GM23338 (cell line): ENCODE measurements around the gene SUMF1. TPM values are rescaled to one million over a fixed set of nuclear protein-coding genes. Genes with fewer than 3 reads are reported as not detected.

Experiments
- ATAC-seq: fragments of 200-7000 bp; cut with Tn5 transposase; 3 replicates; pipeline ENCODE4 v1.9.1; 2020
- DNase-seq: peaks from one replicate; pipeline ENCODE4 v3.0.0-alpha.2; 2015; ENCODE audit warnings: low spot score
- H2AFZ ChIP-seq: fragments of 200-600 bp; sonication (generic); 2 replicates; pipeline ENCODE4 v1.8.0; 2016; ENCODE audit warnings: antibody characterized with exemption, mild to moderate bottlenecking, moderate library complexity
- H3F3A ChIP-seq: fragments of 200-600 bp; sonication (generic); replicated peaks from 2 replicates; pipeline ENCODE4 v1.8.0; 2017; ENCODE audit warnings: antibody characterized with exemption, mixed run types, low read depth
- H3K27ac ChIP-seq: fragments of 200-600 bp; sonication (generic); 2 replicates; pipeline ENCODE4 v1.6.1; 2016; ENCODE audit warnings: low read depth
- H3K27me3 ChIP-seq: fragments of 200-600 bp; sonication (generic); 2 replicates; pipeline ENCODE4 v1.8.0; 2016; ENCODE audit warnings: mild to moderate bottlenecking, mixed run types, moderate library complexity; ENCODE audit not compliant: insufficient read depth
- H3K36me3 ChIP-seq: fragments of 200-600 bp; sonication (generic); 2 replicates; pipeline ENCODE4 v1.8.0; 2016; ENCODE audit warnings: mild to moderate bottlenecking; ENCODE audit not compliant: insufficient read depth
- H3K4me1 ChIP-seq: fragments of 200-600 bp; sonication (generic); 2 replicates; pipeline ENCODE4 v1.8.0; 2016; ENCODE audit warnings: mild to moderate bottlenecking, moderate library complexity; ENCODE audit not compliant: insufficient read depth
- H3K4me2 ChIP-seq: fragments of 200-600 bp; sonication (generic); 2 replicates; pipeline ENCODE4 v1.7.1; 2017; ENCODE audit warnings: mixed run types
- H3K4me3 ChIP-seq: fragments of 200-600 bp; sonication (generic); 2 replicates; pipeline ENCODE4 v1.6.1; 2016; ENCODE audit warnings: mixed run types
- H3K79me2 ChIP-seq: fragments of 200-600 bp; sonication (generic); replicated peaks from 2 replicates; pipeline ENCODE4 v1.8.0; 2017; ENCODE audit warnings: mild to moderate bottlenecking; ENCODE audit not compliant: insufficient read depth
- H3K9me2 ChIP-seq: fragments of 200-600 bp; sonication (generic); 2 replicates; pipeline ENCODE4 v1.8.0; 2017; ENCODE audit not compliant: insufficient read depth
- H4K20me1 ChIP-seq: fragments of 200-600 bp; sonication (generic); replicated peaks from 2 replicates; pipeline ENCODE4 v1.8.0; 2017; ENCODE audit warnings: mild to moderate bottlenecking; ENCODE audit not compliant: insufficient read depth
- H3K27ac Mint-ChIP-seq: 2 replicates; pipeline ENCODE4 v1.8.0; 2020; ENCODE audit warnings: inconsistent platforms, mild to moderate bottlenecking, moderate library complexity, mixed read lengths
- H3K27me3 Mint-ChIP-seq: 3 replicates; pipeline ENCODE4 v1.8.0; 2022; ENCODE audit warnings: low read depth, mild to moderate bottlenecking, moderate library complexity, mixed read lengths, inconsistent platforms; ENCODE audit not compliant: insufficient read depth, poor library complexity
- H3K36me3 Mint-ChIP-seq: 3 replicates; pipeline ENCODE4 v1.8.0; 2021; ENCODE audit warnings: low read depth, mild to moderate bottlenecking, inconsistent platforms, moderate library complexity, mixed read lengths
- H3K4me1 Mint-ChIP-seq: 3 replicates; pipeline ENCODE4 v1.8.0; 2020; ENCODE audit warnings: mild to moderate bottlenecking, inconsistent platforms, mixed read lengths
- H3K4me3 Mint-ChIP-seq: 3 replicates; pipeline ENCODE4 v1.8.0; 2021; ENCODE audit warnings: moderate library complexity, mild to moderate bottlenecking, inconsistent platforms, mixed read lengths
- H3K9me3 Mint-ChIP-seq: 3 replicates; pipeline ENCODE4 v1.8.0; 2020; ENCODE audit warnings: moderate library complexity, mild to moderate bottlenecking, inconsistent platforms, mixed read lengths
- CREB1 ChIP-seq: fragments of 250-450 bp; sonication (Bioruptor Pico); IDR thresholded peaks from 2 replicates; pipeline ENCODE4 v1.5.0; 2020; ENCODE audit warnings: low read depth, mild to moderate bottlenecking, moderate library complexity
- JUNB ChIP-seq: IDR thresholded peaks from one replicate; pipeline ENCODE4 v1.6.1; 2016; ENCODE audit warnings: antibody characterized with exemption; ENCODE audit not compliant: unreplicated experiment
- STAT1 ChIP-seq: IDR thresholded peaks from one replicate; pipeline ENCODE4 v1.6.1; 2016; ENCODE audit warnings: antibody characterized with exemption; ENCODE audit not compliant: unreplicated experiment
- polyA plus RNA-seq: library from polyadenylated mRNA; unstranded; fragments of >200 nt; fragmentation: Nextera tagmentation; extraction: Ambion mirVana; gene quantifications from 2 replicates; pipeline ENCODE4 v1.2.1, GENCODE V29; 2016
- total RNA-seq: library from RNA; depleted of rRNA; stranded (reverse); fragments of >200 nt; shearing (Covaris generic); gene quantifications from 2 replicates; pipeline ENCODE4 v1.2.3, GENCODE V29; 2014
- TF ChIP-seq, protein P1 (sequence below): fragments of 250-450 bp; sonication (Bioruptor Pico); IDR thresholded peaks from 2 replicates; pipeline ENCODE4 v1.5.0; 2020; ENCODE audit warnings: mild to moderate bottlenecking, moderate library complexity

Gene SUMF1
- total and polyA plus RNA-seq, 2 experiments from 2014 or later = 6.9 to 20.3 TPM

DNA sequence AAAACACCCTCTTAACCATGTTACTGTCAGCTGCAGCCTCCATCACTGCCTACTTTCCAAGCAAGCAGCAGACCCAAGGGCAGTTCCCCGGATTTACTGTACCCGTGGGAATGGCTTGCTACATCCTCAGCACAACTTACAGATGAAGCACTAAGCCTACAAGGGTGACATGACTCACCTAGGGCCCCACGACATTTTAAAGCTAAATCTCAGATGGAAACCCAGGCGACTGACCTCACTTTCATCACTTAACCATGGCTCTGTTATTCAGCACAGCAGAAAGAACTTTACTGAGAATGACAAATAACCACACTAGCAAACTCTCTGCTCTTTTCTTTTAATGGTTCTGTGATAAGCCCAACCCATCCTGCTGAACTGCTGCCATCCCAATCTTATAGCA is 65.6 kb downstream of the SUMF1 start:
- H3K27ac ChIP-seq = no peak overlapping the region
- DNase-seq (no peak), ATAC-seq (no peak)
- Mint-ChIP-seq H3K9me3 (no peaks in the 10 kb centered on the region), H3K36me3 (no peaks in the 10 kb centered on the region; the same call in 2 of the 3 replicates), H3K4me3 (no peak overlapping the region), H3K4me1 (peaks cover 12% of the 10 kb centered on the region; the same call in 2 of the 3 replicates), H3K27me3 (no peaks in the 10 kb centered on the region), H3K27ac (no peak overlapping the region)
- 0 out of 2 replicates have a peak, but pooled peaks cover 9% of the 10 kb centered on the region for H3K4me1 ChIP-seq
- H3K36me3 ChIP-seq = no peaks in the 10 kb centered on the region
- no peak overlapping the region for H3K4me3 ChIP-seq
- TF ChIP-seq CREB1 (CRISPR knock-in tag) (no peak), JUNB (no peak)
- TF ChIP-seq, protein P1, sequence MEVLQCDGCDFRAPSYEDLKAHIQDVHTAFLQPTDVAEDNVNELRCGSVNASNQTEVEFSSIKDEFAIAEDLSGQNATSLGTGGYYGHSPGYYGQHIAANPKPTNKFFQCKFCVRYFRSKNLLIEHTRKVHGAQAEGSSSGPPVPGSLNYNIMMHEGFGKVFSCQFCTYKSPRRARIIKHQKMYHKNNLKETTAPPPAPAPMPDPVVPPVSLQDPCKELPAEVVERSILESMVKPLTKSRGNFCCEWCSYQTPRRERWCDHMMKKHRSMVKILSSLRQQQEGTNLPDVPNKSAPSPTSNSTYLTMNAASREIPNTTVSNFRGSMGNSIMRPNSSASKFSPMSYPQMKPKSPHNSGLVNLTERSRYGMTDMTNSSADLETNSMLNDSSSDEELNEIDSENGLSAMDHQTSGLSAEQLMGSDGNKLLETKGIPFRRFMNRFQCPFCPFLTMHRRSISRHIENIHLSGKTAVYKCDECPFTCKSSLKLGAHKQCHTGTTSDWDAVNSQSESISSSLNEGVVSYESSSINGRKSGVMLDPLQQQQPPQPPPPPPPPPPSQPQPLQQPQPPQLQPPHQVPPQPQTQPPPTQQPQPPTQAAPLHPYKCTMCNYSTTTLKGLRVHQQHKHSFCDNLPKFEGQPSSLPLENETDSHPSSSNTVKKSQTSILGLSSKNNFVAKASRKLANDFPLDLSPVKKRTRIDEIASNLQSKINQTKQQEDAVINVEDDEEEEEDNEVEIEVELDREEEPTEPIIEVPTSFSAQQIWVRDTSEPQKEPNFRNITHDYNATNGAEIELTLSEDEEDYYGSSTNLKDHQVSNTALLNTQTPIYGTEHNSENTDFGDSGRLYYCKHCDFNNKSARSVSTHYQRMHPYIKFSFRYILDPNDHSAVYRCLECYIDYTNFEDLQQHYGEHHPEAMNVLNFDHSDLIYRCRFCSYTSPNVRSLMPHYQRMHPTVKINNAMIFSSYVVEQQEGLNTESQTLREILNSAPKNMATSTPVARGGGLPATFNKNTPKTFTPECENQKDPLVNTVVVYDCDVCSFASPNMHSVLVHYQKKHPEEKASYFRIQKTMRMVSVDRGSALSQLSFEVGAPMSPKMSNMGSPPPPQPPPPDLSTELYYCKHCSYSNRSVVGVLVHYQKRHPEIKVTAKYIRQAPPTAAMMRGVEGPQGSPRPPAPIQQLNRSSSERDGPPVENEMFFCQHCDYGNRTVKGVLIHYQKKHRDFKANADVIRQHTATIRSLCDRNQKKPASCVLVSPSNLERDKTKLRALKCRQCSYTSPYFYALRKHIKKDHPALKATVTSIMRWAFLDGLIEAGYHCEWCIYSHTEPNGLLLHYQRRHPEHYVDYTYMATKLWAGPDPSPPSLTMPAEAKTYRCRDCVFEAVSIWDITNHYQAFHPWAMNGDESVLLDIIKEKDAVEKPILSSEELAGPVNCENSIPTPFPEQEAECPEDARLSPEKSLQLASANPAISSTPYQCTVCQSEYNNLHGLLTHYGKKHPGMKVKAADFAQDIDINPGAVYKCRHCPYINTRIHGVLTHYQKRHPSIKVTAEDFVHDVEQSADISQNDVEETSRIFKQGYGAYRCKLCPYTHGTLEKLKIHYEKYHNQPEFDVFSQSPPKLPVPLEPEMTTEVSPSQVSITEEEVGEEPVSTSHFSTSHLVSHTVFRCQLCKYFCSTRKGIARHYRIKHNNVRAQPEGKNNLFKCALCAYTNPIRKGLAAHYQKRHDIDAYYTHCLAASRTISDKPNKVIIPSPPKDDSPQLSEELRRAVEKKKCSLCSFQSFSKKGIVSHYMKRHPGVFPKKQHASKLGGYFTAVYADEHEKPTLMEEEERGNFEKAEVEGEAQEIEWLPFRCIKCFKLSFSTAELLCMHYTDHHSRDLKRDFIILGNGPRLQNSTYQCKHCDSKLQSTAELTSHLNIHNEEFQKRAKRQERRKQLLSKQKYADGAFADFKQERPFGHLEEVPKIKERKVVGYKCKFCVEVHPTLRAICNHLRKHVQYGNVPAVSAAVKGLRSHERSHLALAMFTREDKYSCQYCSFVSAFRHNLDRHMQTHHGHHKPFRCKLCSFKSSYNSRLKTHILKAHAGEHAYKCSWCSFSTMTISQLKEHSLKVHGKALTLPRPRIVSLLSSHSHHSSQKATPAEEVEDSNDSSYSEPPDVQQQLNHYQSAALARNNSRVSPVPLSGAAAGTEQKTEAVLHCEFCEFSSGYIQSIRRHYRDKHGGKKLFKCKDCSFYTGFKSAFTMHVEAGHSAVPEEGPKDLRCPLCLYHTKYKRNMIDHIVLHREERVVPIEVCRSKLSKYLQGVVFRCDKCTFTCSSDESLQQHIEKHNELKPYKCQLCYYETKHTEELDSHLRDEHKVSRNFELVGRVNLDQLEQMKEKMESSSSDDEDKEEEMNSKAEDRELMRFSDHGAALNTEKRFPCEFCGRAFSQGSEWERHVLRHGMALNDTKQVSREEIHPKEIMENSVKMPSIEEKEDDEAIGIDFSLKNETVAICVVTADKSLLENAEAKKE = no peak
- H2AFZ ChIP-seq = no peak overlapping the region
- no peak overlapping the region for H3K4me2 ChIP-seq
- H4K20me1 ChIP-seq = no peaks in the 10 kb centered on the region
- no peaks in the 10 kb centered on the region for H3K79me2 ChIP-seq
- H3F3A ChIP-seq = no peaks in the 10 kb centered on the region
- no peaks in the 10 kb centered on the region for H3K27me3 ChIP-seq
- no peaks in the 10 kb centered on the region for H3K9me2 ChIP-seq

GRCh38 chr3:4399476-4399875 is 67.6 kb downstream of the SUMF1 start:
- no peak for DNase-seq
- H3K36me3 ChIP-seq = no peaks in the 10 kb centered on the region
- no peak overlapping the region for H3K4me3 ChIP-seq
- no peaks in the 10 kb centered on the region for H3K27me3 ChIP-seq
- H3K4me2 ChIP-seq = no peak overlapping the region
- Mint-ChIP-seq H3K36me3 (no peaks in the 10 kb centered on the region; the same call in 2 of the 3 replicates), H3K4me3 (no peak overlapping the region), H3K27me3 (no peaks in the 10 kb centered on the region), H3K27ac (peak overlapping the region; percentile 63; the same call in 1 of the 2 replicates), H3K9me3 (no peaks in the 10 kb centered on the region), H3K4me1 (peaks cover 12% of the 10 kb centered on the region; the same call in 2 of the 3 replicates)
- no peaks in the 10 kb centered on the region for H3K79me2 ChIP-seq
- no peaks in the 10 kb centered on the region for H4K20me1 ChIP-seq
- no peak overlapping the region for H3K27ac ChIP-seq
- no peaks in the 10 kb centered on the region for H3K9me2 ChIP-seq
- no peak for TF ChIP-seq STAT1
- no peak overlapping the region for H2AFZ ChIP-seq
- H3K4me1 ChIP-seq = 0 out of 2 replicates have a peak, but pooled peaks cover 9% of the 10 kb centered on the region
- ATAC-seq = no peak
- H3F3A ChIP-seq = no peaks in the 10 kb centered on the region
